NCI-H2196 (cell line): Measurements from ENCODE around the gene DGCR2.
A peak's percentile ranks its signal among the peaks of the same experiment; 100 is the strongest.
"Not testable (repeated sequence)": the region's sequence is repeated elsewhere in the genome, so short reads cannot be mapped to it uniquely, and the experiment has no call there.

ENCODE experiments used
- DNase-seq: peaks from one replicate; lab custom pipeline; 2025; ENCODE audit not compliant: unreplicated experiment; lab: John Stamatoyannopoulos, UW

Gene DGCR2

DNA sequence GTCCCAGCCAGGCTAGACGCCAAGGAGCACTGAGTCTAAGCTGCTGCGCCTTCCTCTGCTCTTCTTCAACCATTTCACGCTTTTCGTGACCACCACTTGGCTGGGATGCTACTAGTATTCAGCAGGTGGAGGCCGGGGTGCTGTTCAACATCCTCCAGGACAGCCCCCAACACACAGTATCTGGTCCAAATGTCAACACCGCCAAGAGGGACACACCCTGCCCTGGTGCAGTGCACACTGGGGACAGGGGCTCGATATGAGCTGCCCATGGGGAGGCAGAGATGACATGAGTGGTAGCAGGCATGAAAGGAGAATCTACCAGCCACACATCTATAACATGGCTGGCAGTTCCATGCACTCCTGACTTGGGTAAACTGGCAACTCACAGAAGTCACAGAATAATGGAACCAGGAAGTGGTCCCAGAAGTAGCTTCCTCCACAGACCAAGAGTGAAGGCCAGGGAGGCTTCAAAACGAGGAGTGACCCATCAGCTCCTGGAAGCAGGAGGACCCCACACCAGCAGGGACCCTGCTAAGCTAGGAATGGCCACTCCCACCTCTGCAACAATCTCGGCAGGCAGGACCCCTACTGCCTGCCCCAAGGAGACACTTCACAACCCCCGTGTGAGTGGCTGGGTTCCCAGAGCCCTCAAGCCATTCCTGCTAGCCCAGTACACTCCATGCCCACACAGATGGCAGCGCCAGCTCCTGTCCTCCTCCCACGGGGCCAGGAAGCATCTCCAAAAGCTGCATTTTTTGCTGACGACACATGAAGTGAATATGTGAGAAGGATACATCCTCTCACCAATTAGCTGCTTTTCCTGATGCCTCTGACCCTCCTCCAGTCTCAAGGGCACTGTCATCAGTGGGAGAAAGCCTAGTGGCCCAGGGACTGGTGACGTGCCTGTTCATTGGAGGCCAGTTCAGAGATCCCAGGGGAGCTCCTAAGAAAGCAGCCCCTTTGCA lies 78.8 kb downstream of the DGCR2 start:
- no peak for DNase-seq

DNA sequence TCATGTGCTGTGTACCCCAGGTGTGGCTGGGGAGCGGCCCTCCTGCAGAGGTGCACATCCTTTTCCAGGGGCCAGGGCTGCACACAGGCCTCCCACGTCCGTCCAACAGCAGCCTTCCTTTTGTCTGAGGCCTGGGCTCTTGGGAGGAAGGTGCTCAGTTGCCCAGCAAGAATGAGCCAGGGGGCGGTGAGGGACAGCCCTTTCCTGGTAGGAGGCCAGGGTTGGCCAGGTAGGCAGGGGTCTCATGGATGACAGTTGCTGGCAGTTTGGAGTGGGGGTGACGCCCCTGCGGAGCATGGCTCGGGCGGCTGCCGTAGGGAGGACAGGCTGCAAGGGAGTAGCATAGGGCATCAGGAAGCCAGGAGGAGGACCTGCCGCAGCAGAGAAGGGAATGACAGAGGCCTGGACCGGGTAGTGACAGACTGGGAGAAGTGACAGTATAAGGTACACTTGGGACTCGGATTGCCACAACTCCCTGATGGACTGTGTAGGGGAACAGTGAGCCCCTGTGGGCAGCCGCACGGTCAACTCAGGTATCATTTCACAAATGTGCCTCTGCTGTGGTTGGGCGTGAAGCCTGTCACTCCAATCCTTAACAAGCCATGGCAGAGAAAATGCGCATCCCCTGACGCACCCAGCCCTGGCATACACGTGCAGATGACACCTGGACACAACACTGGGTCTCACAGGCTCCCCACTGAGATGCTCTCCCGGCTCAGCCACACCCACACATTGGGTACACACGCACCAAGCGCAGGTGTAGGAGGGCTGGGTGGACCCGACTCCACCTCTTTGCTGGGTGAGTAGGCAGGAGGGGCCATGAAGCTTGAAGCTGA lies 79.7 kb downstream of the DGCR2 start:
- DNase-seq, result no peak

DNA sequence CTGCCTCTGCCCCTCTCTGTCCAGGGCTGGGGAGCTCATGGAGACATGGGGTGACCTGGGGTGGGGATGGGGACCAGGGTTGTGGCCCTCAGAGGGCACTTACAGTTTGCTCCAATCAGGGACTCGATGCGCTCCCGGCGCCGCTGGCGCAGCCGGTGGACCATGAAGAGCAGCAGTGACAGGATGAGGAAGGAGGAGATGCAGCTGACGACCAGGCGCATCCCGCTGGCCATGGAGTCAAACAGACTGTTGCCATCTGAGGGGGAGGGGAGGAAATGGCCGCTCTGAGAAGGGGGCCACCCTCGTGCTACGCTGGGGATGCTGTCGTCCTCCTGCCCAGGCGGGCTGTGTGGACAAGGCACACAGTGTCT lies 80.5 kb downstream of the DGCR2 start:
- no peak for DNase-seq

DNA sequence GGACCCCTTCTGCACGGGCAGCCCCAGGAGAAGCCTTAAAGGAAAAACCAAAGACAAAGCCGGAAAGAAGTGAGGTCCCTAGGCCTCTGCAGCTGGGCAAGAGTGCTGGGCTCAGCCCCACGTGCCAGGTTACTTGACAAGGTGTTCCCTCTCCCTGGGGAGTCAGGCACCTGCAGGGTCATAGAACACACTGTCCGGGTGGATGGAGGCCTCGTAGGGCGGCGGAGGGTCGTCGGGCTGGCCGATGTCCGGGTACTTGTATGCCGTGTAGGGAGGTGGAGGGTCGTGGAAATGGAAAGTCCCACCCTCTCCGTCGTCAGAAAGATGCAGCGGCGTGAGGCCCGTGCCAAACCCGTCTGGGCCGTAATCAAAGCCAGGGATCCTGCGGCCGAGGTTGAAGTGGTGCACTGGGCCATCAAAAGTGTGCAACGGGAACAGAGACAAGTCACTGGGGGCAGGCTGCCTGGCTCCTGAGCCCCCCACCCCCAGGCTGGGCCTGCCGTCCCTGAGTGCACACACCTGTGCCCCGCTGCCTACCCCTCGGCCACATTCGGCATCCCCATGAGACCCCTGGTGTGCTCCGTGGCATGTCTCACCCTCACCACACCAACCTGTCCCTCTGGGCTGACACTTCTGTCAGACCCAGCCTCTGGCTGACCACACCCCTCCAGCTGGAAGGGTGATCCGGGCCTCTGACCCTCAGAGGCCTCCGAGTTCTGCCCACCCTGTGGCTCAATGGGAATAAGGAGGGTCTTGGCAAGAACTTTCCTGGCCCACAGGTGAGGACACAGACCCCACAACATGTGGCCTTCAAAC lies 81.1 kb downstream of the DGCR2 start:
- no peak for DNase-seq

DNA sequence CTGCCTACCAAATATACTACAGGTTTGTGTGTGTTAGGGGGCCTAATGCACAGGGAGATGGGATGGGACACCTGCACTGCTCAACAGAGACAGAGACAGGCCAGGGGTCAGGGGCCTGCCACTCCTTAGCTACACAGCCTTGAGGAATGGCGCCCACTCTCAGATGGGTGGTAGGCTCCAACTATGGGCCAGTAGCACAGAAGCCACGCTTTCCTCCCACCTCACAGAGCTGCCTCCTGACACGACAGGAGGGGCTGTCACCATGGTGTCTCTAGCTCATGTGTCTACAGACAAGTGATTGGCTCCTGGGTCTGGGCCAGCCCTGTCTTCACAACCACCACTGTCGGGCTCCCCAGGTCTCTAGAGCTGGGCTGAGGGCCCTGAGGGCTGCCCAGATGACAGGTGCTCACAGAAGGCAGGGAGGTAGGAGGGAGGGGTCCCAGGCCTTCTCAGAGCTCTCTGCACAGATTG lies 81.8 kb downstream of the DGCR2 start:
- DNase-seq, result no peak

DNA sequence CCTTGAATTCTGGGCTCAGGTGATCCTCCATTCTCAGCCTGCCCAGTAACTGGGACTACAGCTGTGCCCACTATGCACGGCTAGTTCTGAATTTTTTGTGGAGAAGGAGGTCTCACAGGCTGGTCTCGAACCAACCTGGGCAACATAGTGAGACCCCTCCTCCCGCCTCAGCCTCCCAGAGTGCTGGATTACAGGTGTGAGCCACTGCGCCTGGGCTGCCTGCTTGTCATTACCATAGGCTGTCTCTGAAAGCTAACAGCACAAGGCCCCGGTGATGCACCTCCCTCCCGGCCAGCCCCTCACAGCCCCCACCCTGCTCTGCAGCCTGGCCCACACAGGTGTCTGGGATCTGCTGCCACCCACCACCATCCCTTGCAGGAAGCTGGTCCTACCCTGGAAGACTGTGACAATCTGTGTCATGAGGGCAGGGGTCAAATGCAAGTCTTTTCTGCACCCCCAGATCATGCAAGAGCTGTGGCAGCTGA lies 82.4 kb downstream of the DGCR2 start:
- no peak for DNase-seq

DNA sequence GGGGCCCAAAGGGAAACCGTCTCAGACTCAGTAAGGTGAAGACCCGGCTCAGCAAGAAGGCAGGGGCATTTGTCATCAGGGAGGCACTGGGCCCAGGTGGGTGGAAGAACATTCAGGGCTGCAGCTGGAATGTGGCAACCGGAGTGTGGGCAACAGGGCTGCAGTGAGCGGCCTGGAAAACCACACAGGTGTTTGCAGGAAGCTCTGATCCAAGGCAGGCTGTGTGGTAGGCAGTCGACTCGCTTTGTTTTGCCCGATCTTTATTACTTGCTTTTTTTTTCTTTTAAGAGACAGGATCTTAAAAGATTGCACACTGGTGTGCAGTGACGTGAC lies 82.8 kb downstream of the DGCR2 start:
- no peak for DNase-seq

DNA sequence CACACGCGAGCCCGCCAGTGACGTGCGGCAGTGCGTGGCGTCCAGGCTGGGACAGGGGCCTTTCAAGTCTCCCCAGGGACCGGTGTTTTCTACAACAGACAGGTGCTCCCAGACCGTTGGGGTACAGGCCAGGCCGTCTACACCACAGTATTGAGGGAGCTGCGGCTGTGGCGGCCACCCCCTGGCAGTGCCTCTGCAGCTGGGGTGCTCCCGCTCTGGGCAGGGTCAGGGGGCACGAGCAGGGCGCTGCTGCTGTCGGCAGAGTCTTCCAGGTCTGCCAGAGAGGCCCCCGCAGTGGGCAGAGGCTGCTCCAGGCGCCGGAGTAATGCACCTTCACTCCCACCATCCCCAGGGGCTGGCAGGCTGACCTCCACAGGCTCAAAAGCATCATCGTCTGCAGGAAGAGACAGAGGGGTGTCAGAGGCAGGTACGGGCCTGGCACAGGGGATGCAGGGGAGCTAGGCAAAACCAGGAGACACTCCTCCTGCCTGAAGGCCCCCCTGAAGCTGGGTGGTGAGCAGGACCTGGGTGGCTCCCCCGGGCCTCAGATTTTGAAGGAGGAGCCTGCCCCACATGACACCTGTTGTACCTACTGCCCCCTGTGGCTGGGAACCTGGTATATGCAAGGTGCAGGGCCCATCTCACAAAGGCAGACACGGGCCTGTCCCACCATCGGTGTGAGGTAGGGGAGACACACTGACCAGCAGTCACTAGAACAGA lies 83.3 kb downstream of the DGCR2 start:
- DNase-seq, result no peak

DNA sequence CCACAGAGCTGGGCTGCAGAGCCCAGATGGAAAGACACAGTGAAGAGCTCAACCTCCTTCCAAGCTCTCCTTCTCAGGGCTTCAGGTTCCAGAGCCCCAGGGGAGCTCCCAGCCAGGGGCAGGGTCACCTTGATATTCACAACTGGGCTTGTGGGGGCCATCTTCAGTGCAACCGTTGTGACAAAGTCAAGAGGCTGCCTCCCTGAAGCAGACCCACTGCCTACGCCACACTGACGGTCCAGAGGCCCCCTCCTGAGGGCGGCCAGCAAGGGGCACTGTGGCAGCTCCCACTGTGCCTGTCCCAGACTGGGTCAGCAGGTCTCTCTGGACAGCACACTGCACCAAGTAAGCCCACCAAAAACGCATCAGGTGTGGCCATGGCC lies 84.1 kb downstream of the DGCR2 start:
- DNase-seq, result no peak

DNA sequence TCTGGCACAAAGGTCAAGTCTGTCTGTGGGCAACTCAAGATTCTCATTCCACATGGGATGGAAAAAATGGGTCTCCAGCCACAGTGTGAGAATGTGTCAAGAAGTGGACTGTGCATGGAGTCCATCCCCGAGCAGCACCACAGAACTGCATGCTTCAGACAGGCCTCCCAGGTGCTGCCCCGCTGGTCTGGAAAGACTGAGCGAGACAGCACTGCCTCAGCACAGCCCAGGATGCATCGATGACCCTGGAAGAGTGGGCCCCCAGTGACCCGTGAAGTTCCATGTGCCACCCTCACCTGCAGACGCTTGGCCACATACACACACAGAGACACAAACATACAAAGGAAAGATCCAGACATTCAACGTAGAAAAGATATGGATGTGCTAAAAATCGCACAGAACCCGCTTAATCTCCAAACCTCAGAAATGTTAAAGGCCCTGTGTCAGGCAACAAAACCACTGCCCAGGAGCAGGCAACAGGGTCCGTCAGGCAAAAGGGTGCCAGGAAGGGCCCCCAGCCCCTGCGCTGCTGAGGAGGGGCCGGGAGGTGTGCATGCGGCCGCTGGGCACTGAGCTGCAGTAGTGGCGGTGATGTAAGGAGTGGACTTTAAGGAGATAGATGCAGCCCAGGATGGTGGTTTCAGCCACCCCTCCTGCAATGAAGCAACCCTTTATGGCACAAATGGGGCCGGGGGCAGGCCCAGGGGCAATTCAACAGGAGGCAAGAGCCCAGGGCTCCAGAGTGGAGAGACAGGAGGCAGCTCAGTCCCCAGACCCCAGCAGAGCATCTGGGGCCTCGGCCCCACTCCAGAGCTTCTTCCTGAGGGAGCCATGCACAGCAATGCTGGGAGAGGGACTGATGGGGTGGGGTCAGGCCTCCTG lies 84.7 kb downstream of the DGCR2 start:
- DNase-seq, result no peak

DNA sequence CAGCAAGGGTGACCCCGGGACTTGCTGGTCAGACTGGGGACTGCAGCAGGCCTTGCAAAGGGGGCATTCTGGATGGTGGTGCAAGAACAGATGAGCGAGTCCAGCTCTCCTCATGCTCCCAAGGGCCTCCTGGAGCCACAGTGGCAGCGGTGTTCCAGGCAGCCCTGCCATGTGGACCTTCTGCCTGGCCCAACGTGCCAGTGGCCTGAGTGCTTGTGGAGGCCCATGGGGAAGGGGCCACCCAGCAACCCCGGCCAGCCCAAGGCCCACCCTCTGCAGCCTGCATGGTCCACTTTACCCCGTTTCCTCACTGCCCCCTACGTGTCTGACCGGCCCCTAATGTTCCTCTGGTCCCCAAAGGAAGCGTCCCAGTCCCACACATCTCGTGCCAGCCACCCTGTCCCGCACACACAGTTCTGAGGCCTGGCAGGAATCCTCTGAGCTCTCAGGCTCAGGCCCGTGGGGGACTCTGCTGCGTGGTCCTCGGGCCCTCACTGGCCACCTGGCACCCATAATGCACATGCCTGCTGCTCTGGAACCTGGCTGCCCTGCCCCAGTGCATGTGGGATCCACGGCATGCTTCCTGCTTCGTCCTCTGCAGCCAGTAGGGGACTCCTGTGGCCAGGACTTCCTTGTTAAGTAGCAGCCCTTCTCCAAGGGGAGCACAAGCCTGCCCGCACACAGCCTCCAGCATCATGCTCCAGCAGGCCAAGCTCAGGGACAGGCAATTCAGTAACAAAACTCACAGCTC lies 85.5 kb downstream of the DGCR2 start:
- no peak for DNase-seq

DNA sequence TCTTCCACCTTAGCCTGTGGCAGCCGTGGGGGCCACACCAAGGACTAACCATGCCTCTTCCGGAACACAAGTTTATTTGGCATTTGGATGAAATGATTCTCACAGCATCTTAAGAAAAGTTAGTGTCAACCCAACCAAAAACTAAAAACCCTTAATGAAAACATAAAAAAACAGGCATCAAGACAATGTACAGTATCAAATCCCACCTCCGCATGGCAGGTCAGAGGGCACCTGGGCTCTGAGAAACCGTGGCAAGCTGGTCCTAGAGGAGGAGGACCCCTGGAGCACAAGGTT lies 86.0 kb downstream of the DGCR2 start:
- no peak for DNase-seq

DNA sequence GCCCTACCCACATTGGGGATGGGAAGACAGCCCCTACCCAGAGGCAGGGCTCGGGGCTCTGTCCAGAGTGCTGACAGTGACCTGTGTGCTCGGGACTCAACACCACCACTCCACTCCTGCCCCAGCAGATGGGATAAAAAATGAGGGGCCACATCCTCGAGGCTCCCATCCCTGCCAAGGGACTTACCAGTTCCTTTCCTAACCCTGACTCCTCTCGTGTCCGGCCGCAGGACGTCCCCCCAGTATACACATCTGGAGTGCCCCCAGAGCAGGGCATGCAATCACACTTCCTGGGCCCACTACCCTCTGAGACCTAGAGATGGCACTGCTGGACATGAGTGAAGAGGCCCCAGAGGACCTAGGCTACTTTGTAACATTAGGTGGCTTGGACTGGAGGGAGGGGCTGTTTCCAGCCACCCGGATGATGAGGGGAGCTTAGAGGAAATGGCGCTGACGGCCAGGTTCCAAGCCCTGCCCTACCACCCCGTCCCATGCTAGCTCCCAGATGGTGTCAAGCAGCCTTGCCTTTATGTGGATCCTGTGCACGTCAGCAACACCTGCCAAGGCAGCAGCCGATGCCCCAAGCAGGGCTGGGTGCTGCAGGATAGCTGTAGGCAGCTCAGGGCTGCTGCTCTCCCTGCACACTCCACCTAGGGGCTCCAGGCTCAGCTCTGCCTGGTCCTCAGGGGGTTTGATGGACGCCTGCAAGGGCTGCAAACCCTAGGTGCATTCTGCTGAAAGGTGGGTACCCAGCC lies 86.6 kb downstream of the DGCR2 start:
- DNase-seq, result peak; percentile 12

DNA sequence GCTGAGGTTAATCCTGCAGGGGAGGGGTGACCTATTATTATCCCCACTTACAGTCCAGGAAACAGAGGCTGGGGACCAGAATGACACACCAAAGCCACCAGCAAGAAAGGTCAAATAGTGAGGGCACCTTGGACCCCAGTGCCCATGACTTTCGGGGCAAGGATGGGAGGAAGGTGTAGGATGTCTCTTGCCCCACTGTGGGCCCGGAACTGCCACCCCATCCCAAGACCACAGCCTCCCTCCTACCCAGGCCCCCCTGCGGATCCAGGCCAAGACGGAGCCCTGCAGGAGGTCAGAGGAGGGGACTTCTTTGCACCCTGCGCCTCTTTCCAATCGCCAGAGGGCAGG lies 87.1 kb downstream of the DGCR2 start:
- DNase-seq, result not testable (repeated sequence)

DNA sequence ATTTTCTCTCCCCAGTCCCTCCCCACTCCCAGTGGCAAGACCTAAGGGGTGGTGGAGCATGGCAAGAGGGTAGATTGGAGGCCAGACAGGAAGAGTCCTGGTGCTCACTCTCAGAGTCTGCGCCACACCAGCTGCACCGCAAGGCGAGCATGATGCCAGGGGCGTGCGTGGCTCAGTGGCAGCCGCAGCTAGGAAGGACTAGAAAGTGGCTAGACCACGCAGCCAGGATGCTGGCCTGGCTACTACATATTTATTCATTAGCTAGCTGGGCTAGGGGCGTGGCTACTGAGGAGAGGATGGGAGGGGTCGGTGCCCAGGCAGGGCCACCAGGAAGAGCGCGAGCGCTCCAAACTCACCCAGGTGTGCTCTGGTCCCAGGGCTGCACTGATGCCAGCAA lies 87.5 kb downstream of the DGCR2 start:
- not testable (repeated sequence) for DNase-seq

DNA sequence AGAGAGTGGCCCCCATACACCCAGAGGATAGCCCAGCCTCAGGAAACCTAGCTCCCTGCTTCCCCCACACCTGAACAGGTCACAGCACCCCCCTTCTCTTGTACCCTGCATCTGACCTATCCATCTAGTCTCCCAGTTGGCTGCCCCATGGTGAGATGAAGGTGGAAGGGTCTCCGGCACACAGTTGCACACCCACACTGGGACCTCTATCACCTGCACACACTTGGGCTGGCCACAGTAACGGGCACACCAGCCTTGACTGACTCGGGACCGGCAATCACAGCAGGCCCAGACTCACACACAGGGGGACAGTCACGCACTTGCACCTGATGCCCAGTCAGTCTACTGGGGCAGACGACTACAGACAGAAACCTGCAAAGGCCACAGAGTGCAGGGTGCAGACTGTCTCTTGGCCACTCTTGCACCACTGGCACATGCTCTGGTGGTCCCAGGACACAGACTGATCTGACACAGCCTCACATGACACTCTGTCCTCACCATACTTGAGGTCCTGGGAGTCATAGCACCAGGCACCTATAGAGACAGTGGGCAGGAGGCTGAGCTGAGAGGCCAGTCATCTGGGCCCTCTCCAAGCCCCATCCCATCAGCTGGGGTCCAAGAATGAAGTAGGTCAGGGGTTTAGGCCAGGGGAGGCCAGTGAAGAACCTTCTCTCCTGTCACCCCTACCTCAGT lies 88.0 kb downstream of the DGCR2 start:
- DNase-seq, result not testable (repeated sequence)

DNA sequence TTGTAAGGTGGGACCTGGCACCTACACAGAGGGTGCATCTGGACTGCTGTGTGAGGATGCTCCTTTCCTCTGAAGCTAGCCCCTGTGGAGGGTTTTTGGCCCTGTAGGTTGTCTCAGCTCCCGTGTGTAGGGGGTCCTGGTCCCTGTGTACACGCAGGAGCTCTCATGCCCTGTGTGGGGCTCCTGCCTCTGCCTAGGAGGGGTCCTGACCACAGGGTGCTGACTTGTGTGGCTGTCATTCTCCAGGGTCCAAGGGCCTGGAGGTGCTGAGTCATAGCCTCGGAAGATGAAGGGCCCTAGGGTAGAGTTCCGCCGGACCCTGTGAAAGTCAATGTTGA lies 88.7 kb downstream of the DGCR2 start:
- not testable (repeated sequence) for DNase-seq
